Measurements from ENCODE around the gene GPC3.
"Not testable (repeated sequence)": the region's sequence is repeated elsewhere in the genome, so short reads cannot be mapped to it uniquely, and the experiment has no call there.

The GPC3 gene

GRCh38 chrX:133926809-133927208 is 58.6 kb downstream of the GPC3 start:
- DNase-seq (ENCODE audit: low read depth) = no peak

GRCh38 chrX:133926099-133926498 is 59.3 kb downstream of the GPC3 start:
- DNase-seq (ENCODE audit: low read depth) = no peak

- DNase-seq (ENCODE audit: low read depth) = no peak
These were observed 60.8 kb downstream of the GPC3 start for GRCh38 chrX:133924548-133924947.

- DNase-seq (ENCODE audit: low read depth) = no peak
These were observed 61.8 kb downstream of the GPC3 start for GRCh38 chrX:133923548-133923947.

GRCh38 chrX:133923113-133923512 is 62.3 kb downstream of the GPC3 start:
- DNase-seq (ENCODE audit: low read depth) = no peak

GRCh38 chrX:133922390-133922771 is 63.0 kb downstream of the GPC3 start:
- DNase-seq (ENCODE audit: low read depth) = no peak

- DNase-seq (ENCODE audit: low read depth) = no peak
These were observed 63.5 kb downstream of the GPC3 start for GRCh38 chrX:133921764-133922389.

- no peak for DNase-seq (ENCODE audit: low read depth)
These were observed 64.3 kb downstream of the GPC3 start for GRCh38 chrX:133921086-133921485.

- no peak for DNase-seq (ENCODE audit: low read depth)
These were observed 67.0 kb downstream of the GPC3 start for GRCh38 chrX:133918361-133918771.

- DNase-seq (ENCODE audit: low read depth) = no peak
These were observed 68.2 kb downstream of the GPC3 start for GRCh38 chrX:133916984-133917722.

- no peak for DNase-seq (ENCODE audit: low read depth)
These were observed 71.6 kb downstream of the GPC3 start for GRCh38 chrX:133913658-133914388.

- no peak for DNase-seq (ENCODE audit: low read depth)
These were observed 72.4 kb downstream of the GPC3 start for GRCh38 chrX:133913009-133913408.

GRCh38 chrX:133911825-133912495 is 73.4 kb downstream of the GPC3 start:
- DNase-seq (ENCODE audit: low read depth) = no peak

- no peak for DNase-seq (ENCODE audit: low read depth)
These were observed 74.9 kb downstream of the GPC3 start for GRCh38 chrX:133910539-133910938.

- no peak for DNase-seq (ENCODE audit: low read depth)
These were observed 75.5 kb downstream of the GPC3 start for GRCh38 chrX:133909888-133910287.

GRCh38 chrX:133908223-133908955 is 77.0 kb downstream of the GPC3 start:
- no peak for DNase-seq (ENCODE audit: low read depth)

- DNase-seq (ENCODE audit: low read depth) = no peak
These were observed 77.8 kb downstream of the GPC3 start for GRCh38 chrX:133907606-133908005.

- DNase-seq (ENCODE audit: low read depth) = no peak
These were observed 80.1 kb downstream of the GPC3 start for GRCh38 chrX:133905305-133905704.

- no peak for DNase-seq (ENCODE audit: low read depth)
These were observed 87.7 kb downstream of the GPC3 start for GRCh38 chrX:133897593-133898163.

- DNase-seq (ENCODE audit: low read depth) = no peak
These were observed 93.1 kb downstream of the GPC3 start for GRCh38 chrX:133892337-133892736.

- DNase-seq (ENCODE audit: low read depth) = no peak
These were observed 96.4 kb downstream of the GPC3 start for GRCh38 chrX:133888984-133889383.

- DNase-seq (ENCODE audit: low read depth) = not testable (repeated sequence)
These were observed 97.3 kb downstream of the GPC3 start for GRCh38 chrX:133888084-133888483.
